ENCODE data around the gene KISS1R. TPM values are rescaled to one million over a fixed set of nuclear protein-coding genes. Genes with fewer than 3 reads are reported as not detected.

Gene KISS1R
- total and polyA plus RNA-seq, 2 experiments from 2014 or later = 1.3 to 2.1 TPM

GRCh38 chr19:892243-892893 lies 24.8 kb upstream of the KISS1R start:
- Histone ChIP-seq H4K20me1 (ENCODE audit: insufficient read depth, poor library complexity, severe bottlenecking) (no peaks in the 10 kb centered on the region), H3K4me2 (peak overlapping the region; percentile 68), H3K27ac (peak overlapping the region; percentile 92), H3K36me3 (replicated peaks; ENCODE audit: insufficient read depth, low read depth) (no peaks in the 10 kb centered on the region), H3K4me3 (peak overlapping the region; percentile 88), H3K4me1 (ENCODE audit: insufficient read depth) (no peaks in the 10 kb centered on the region), H3K9me3 (ENCODE audit: low read depth) (no peaks in the 10 kb centered on the region), H3K27me3 (no peaks in the 10 kb centered on the region), H3K79me2 (peaks cover 20% of the 10 kb centered on the region), H2AFZ (peak overlapping the region; percentile 59), H3K9me2 (replicated peaks; ENCODE audit: insufficient read depth) (no peaks in the 10 kb centered on the region)
- TF ChIP-seq EZH2 (IDR thresholded peaks at IDR 0.05; ENCODE audit: borderline replicate concordance) (no peak), EZH2phosphoT487 (IDR thresholded peaks at IDR 0.05; ENCODE audit: low read depth, severe bottlenecking, unreplicated experiment) (no peak), CTCF (IDR thresholded peaks at IDR 0.05; ENCODE audit: poor library complexity) (no peak)
- no peak for DNase-seq (ENCODE audit: low spot score)
- WGBS (ENCODE audit: low lambda C conversion rate, missing lambda C conversion rate) = 13% methylated on average over 9 of the region's 27 CpGs

- Histone ChIP-seq H3K4me2 (peak within 1 kb of the TSS; percentile 68), H2AFZ (peak within 1 kb of the TSS; percentile 59), H3K9me3 (ENCODE audit: low read depth) (no peaks in the 10 kb centered on the region), H3K9me2 (replicated peaks; ENCODE audit: insufficient read depth) (no peaks in the 10 kb centered on the region), H4K20me1 (ENCODE audit: insufficient read depth, poor library complexity, severe bottlenecking) (no peaks in the 10 kb centered on the region), H3K27ac (peak within 1 kb of the TSS; percentile 92), H3K4me1 (ENCODE audit: insufficient read depth) (no peaks in the 10 kb centered on the region), H3K36me3 (replicated peaks; ENCODE audit: insufficient read depth, low read depth) (no peaks in the 10 kb centered on the region), H3K4me3 (peak within 1 kb of the TSS; percentile 88), H3K27me3 (no peaks in the 10 kb centered on the region), H3K79me2 (peaks cover 20% of the 10 kb centered on the region)
- no peak for TF ChIP-seq EZH2phosphoT487 (IDR thresholded peaks at IDR 0.05; ENCODE audit: low read depth, severe bottlenecking, unreplicated experiment)
- TF ChIP-seq EZH2 (IDR thresholded peaks at IDR 0.05; ENCODE audit: borderline replicate concordance) = no peak
- no peak for TF ChIP-seq CTCF (IDR thresholded peaks at IDR 0.05; ENCODE audit: poor library complexity)
- 2% methylated on average over 62 of the region's 69 CpGs for WGBS (ENCODE audit: low lambda C conversion rate, missing lambda C conversion rate)
- peak; percentile 98 for DNase-seq (ENCODE audit: low spot score)
These were observed 24.0 kb upstream of the KISS1R start, which contains the start of the genes MED16 and RNU6-9 for GRCh38 chr19:892894-893689. TSS of gene MED16 (minus strand) at chr19:893187. CDS start at chr19:891131, 2,056 bp downstream. TSS of gene RNU6-9 (plus strand) at chr19:893484.

GRCh38 chr19:896434-896833 lies 20.7 kb upstream of the KISS1R start:
- no peaks in the 10 kb centered on the region for H3K4me1 ChIP-seq (ENCODE audit: insufficient read depth)
- H3K79me2 ChIP-seq = peaks cover 8% of the 10 kb centered on the region
- H2AFZ ChIP-seq = no peak overlapping the region
- H3K9me3 ChIP-seq (ENCODE audit: low read depth) = no peaks in the 10 kb centered on the region
- no peaks in the 10 kb centered on the region for H3K9me2 ChIP-seq (replicated peaks; ENCODE audit: insufficient read depth)
- H3K27me3 ChIP-seq = no peaks in the 10 kb centered on the region
- TF ChIP-seq EZH2phosphoT487 (IDR thresholded peaks at IDR 0.05; ENCODE audit: low read depth, severe bottlenecking, unreplicated experiment) (no peak), CTCF (IDR thresholded peaks at IDR 0.05; ENCODE audit: poor library complexity) (no peak), EZH2 (IDR thresholded peaks at IDR 0.05; ENCODE audit: borderline replicate concordance) (no peak)
- no peak overlapping the region for H3K27ac ChIP-seq
- WGBS (ENCODE audit: low lambda C conversion rate, missing lambda C conversion rate) = 86% methylated on average over 10 of the region's 10 CpGs
- H3K4me3 ChIP-seq = no peak overlapping the region
- no peak overlapping the region for H3K4me2 ChIP-seq
- no peaks in the 10 kb centered on the region for H4K20me1 ChIP-seq (ENCODE audit: insufficient read depth, poor library complexity, severe bottlenecking)
- no peaks in the 10 kb centered on the region for H3K36me3 ChIP-seq (replicated peaks; ENCODE audit: insufficient read depth, low read depth)
- no peak for DNase-seq (ENCODE audit: low spot score)

All from hepatocyte (in vitro differentiated cells).